IMR-90 (cell line): ENCODE results near the gene GAS7. TPM values are rescaled to one million over a fixed set of nuclear protein-coding genes. Genes with fewer than 3 reads are reported as not detected.

ENCODE experiments used
- ATAC-seq: fragments of 200-7000 bp; cut with Tn5 transposase; 2 replicates; pipeline ENCODE4 v1.9.1; 2020; ENCODE audit warnings: low read depth, mild to moderate bottlenecking, moderate library complexity
- BruUV-seq: library from RNA; stranded (reverse); fragments of 400-500 nt; replicated peaks from 2 replicates; lab custom pipeline; 2021; lab: Mats Ljungman, UMichigan
- CTCF ChIA-PET: fragments of 300-600 bp; formaldehyde crosslinking; extraction: SDS; loops from one replicate; lab custom pipeline; 2021; ENCODE audit warnings: antibody characterized with exemption; lab: Yijun Ruan, JAX
- POLR2A ChIA-PET: fragments of 300-600 bp; sonication (Branson Sonifier 250); formaldehyde crosslinking; loops from one replicate; lab custom pipeline; 2022; ENCODE audit warnings: antibody characterized with exemption; ENCODE audit not compliant: unreplicated experiment; lab: Charles Lee
- DNase-seq: peaks from one replicate; pipeline ENCODE4 v3.0.0; 2013
- H2AFZ ChIP-seq: replicated peaks from 2 replicates; pipeline ENCODE3; 2013; ENCODE audit warnings: low read length, mild to moderate bottlenecking; ENCODE audit not compliant: poor library complexity
- H2AK5ac ChIP-seq: 2 replicates; pipeline ENCODE4 v1.6.1; 2013; ENCODE audit warnings: low read depth, low read length, inconsistent platforms
- H2AK9ac ChIP-seq: replicated peaks from 2 replicates; pipeline ENCODE3; 2013; ENCODE audit warnings: mild to moderate bottlenecking, low read depth, low read length, moderate library complexity; ENCODE audit not compliant: poor library complexity
- H2BK120ac ChIP-seq: 2 replicates; pipeline ENCODE4 v1.6.1; 2013; ENCODE audit warnings: low read depth, low read length, inconsistent platforms
- H2BK15ac ChIP-seq: 3 replicates; pipeline ENCODE4 v1.6.1; 2013; ENCODE audit warnings: low read depth, low read length, inconsistent platforms
- H2BK20ac ChIP-seq: 2 replicates; pipeline ENCODE4 v1.6.1; 2013; ENCODE audit warnings: low read depth, mild to moderate bottlenecking, inconsistent platforms, low read length, moderate library complexity
- H2BK5ac ChIP-seq: 2 replicates; pipeline ENCODE4 v1.6.1; 2013; ENCODE audit warnings: mild to moderate bottlenecking, low read depth, low read length, inconsistent platforms; ENCODE audit not compliant: poor library complexity, severe bottlenecking
- H3K14ac ChIP-seq: replicated peaks from 2 replicates; pipeline ENCODE4 v1.6.1; 2013; ENCODE audit warnings: low read depth, low read length, inconsistent platforms
- H3K18ac ChIP-seq: 2 replicates; pipeline ENCODE4 v1.6.1; 2013; ENCODE audit warnings: low read depth, low read length, control low read depth
- H3K23ac ChIP-seq: 2 replicates; pipeline ENCODE4 v1.6.1; 2013; ENCODE audit warnings: low read depth, low read length, inconsistent platforms
- H3K27ac ChIP-seq: 2 replicates; pipeline ENCODE4 v1.5.1; 2013; ENCODE audit warnings: mild to moderate bottlenecking, control low read depth, low read length; ENCODE audit not compliant: insufficient read depth
- H3K27me3 ChIP-seq: 2 replicates; pipeline ENCODE4 v1.6.1; 2013; ENCODE audit warnings: low read length; ENCODE audit not compliant: control insufficient read depth, insufficient read depth
- H3K36me3 ChIP-seq: 2 replicates; pipeline ENCODE4 v1.6.1; 2013; ENCODE audit warnings: low read length, mixed read lengths; ENCODE audit not compliant: control insufficient read depth, insufficient read depth
- H3K4ac ChIP-seq: 2 replicates; pipeline ENCODE4 v1.6.1; 2013; ENCODE audit warnings: low read depth, low read length, inconsistent platforms
- H3K4me1 ChIP-seq: 2 replicates; pipeline ENCODE4 v1.6.1; 2013; ENCODE audit warnings: low read length, mixed read lengths; ENCODE audit not compliant: control insufficient read depth, insufficient read depth
- H3K4me2 ChIP-seq: 2 replicates; pipeline ENCODE4 v1.6.1; 2013; ENCODE audit warnings: low read depth, mild to moderate bottlenecking, control low read depth, low read length, moderate library complexity
- H3K4me3 ChIP-seq: 2 replicates; pipeline ENCODE4 v1.5.1; 2013; ENCODE audit warnings: low read depth, mild to moderate bottlenecking, control low read depth, low read length, moderate library complexity; ENCODE audit not compliant: insufficient read depth
- H3K56ac ChIP-seq: 2 replicates; pipeline ENCODE4 v1.6.1; 2013; ENCODE audit warnings: low read length, inconsistent platforms; ENCODE audit not compliant: insufficient read depth; ENCODE audit errors: extremely low read depth
- H3K79me1 ChIP-seq, 2 experiments: 2 replicates each; pipeline ENCODE4 v1.6.1; 2013; ENCODE audit warnings: low read length in 2 of 2, inconsistent platforms in 1 of 2, low read depth in 1 of 2
- H3K9ac ChIP-seq: 2 replicates; pipeline ENCODE4 v1.6.1; 2013; ENCODE audit warnings: low read depth, low read length, control low read depth
- H3K9me1 ChIP-seq: 2 replicates; pipeline ENCODE4 v1.6.1; 2013; ENCODE audit warnings: low read length, inconsistent platforms; ENCODE audit not compliant: insufficient read depth
- H3K9me3 ChIP-seq: 2 replicates; pipeline ENCODE4 v1.6.1; 2013; ENCODE audit warnings: low read length; ENCODE audit not compliant: control insufficient read depth, insufficient read depth
- H4K20me1 ChIP-seq: 2 replicates; pipeline ENCODE4 v1.6.1; 2013; ENCODE audit warnings: low read length, inconsistent platforms; ENCODE audit not compliant: insufficient read depth
- H4K5ac ChIP-seq: 2 replicates; pipeline ENCODE4 v1.6.1; 2013; ENCODE audit warnings: mild to moderate bottlenecking, low read depth, low read length, control low read depth
- H4K8ac ChIP-seq, 2 experiments: 2 replicates each; pipeline ENCODE4 v1.6.1; 2013; ENCODE audit warnings: low read depth in 2 of 2, low read length in 2 of 2, control low read depth in 1 of 2, inconsistent platforms in 1 of 2
- H4K91ac ChIP-seq: 2 replicates; pipeline ENCODE4 v1.6.1; 2013; ENCODE audit warnings: low read depth, low read length, inconsistent platforms; ENCODE audit not compliant: insufficient read depth
- CHD1 ChIP-seq: IDR thresholded peaks from 2 replicates; pipeline ENCODE4 v1.6.1; 2012; ENCODE audit warnings: low read depth, low read length, improper control_type of control experiment
- MAFK ChIP-seq: IDR thresholded peaks from 2 replicates; pipeline ENCODE4 v1.6.1; 2012; ENCODE audit warnings: low read depth, low read length, improper control_type of control experiment
- WGBS, 2 experiments: methylation state at CpG; one replicate each; pipeline versions ENCODE4 v1.1.5 to v1.1.7; 2013; ENCODE audit warnings: missing lambda C conversion rate in 2 of 2; ENCODE audit not compliant: insufficient read length in 1 of 2; ENCODE audit errors: extremely low coverage in 2 of 2; 5-methylcytosine and 5-hydroxymethylcytosine counted together
- dilution Hi-C: fragments of 300-500 bp; cut with HindIII; formaldehyde crosslinking; loops from one replicate; pipeline ENCODE4 v1.14.3; 2018; ENCODE audit warnings: low sequenced_read_pairs; ENCODE audit not compliant: unreplicated experiment
- in situ Hi-C: fragments of 300-500 bp; cut with MboI; formaldehyde crosslinking; loops from 3 replicates; pipeline ENCODE4 v1.14.3; 2019; ENCODE audit warnings: low sequenced_read_pairs, inconsistent platforms, mixed read lengths
- intact Hi-C: fragments of 100-400 bp; cut with micrococcal nuclease; formaldehyde crosslinking; loops from 2 replicates; pipeline ENCODE4 v1.10.0; 2022
- polyA plus RNA-seq, 3 experiments: library from polyadenylated mRNA; depleted of rRNA; stranded (reverse); fragments of >200 nt; gene quantifications; 2 replicates each; pipeline ENCODE4 v1.2.3, GENCODE V29; 2012; ENCODE audit warnings: low replicate concordance in 1 of 3
- total RNA-seq: library from RNA; depleted of rRNA; stranded (reverse); fragments of >200 nt; gene quantifications from 2 replicates; pipeline ENCODE4 v1.2.3, GENCODE V29; 2012

GAS7 gene
- total and polyA plus RNA-seq, 2 of the 4 experiments (the other 2 are of a cell fraction): 4.6 to 5.0 TPM

GRCh38 chr17:10247810-10248209 is 49.4 kb upstream of the GAS7 start:
- 48% methylated on average over 2 of the region's 4 CpGs; no CpG with 5 or more reads in 1 of the 2 experiments for WGBS, 2 experiments
- intact Hi-C loops: no loop called here
- H2AK9ac ChIP-seq: no peak overlapping the region
- H2BK20ac ChIP-seq: no peak overlapping the region
- no peak overlapping the region for H4K8ac ChIP-seq
- no peak overlapping the region for H3K56ac ChIP-seq
- H3K4me1 ChIP-seq: no peaks in the 10 kb centered on the region; the same call in 1 of the 2 replicates
- H3K27me3 ChIP-seq: no peaks in the 10 kb centered on the region
- no peaks in the 10 kb centered on the region for H3K36me3 ChIP-seq
- H3K4me2 ChIP-seq: no peak overlapping the region
- no peaks in the 10 kb centered on the region for H3K79me1 ChIP-seq
- no peak for DNase-seq
- no peak overlapping the region for H4K91ac ChIP-seq
- no peak overlapping the region for H3K23ac ChIP-seq
- no peak for TF ChIP-seq CHD1
- TF ChIP-seq MAFK: peak; percentile 83
- no peak overlapping the region for H3K9ac ChIP-seq
- no peaks in the 10 kb centered on the region for H4K20me1 ChIP-seq
- no peak overlapping the region for H2BK15ac ChIP-seq
- no peak overlapping the region for H2AK5ac ChIP-seq
- in situ Hi-C loops: no loop called here
- no peak overlapping the region for H3K4ac ChIP-seq
- ChIA-PET POLR2A (no interaction called here), CTCF (no interaction called here)
- no peak for ATAC-seq
- BruUV-seq: no TSS peak
- H4K5ac ChIP-seq: no peak overlapping the region
- dilution Hi-C loops: no loop called here
- H2AFZ ChIP-seq: no peak overlapping the region
- no peaks in the 10 kb centered on the region for H3K9me1 ChIP-seq
- no peak overlapping the region for H2BK5ac ChIP-seq
- H2BK120ac ChIP-seq: no peak overlapping the region
- H3K14ac ChIP-seq: no peak overlapping the region
- no peaks in the 10 kb centered on the region for H3K9me3 ChIP-seq
- H3K27ac ChIP-seq: no peak overlapping the region
- no peak overlapping the region for H3K4me3 ChIP-seq
- no peak overlapping the region for H3K18ac ChIP-seq
